K562 (cell line): ENCODE measurements around the gene SOS1. TPM values are rescaled to one million over a fixed set of nuclear protein-coding genes. Genes with fewer than 3 reads are reported as not detected.
A peak's percentile ranks its signal among the peaks of the same experiment; 100 is the strongest.
"Not testable (repeated sequence)": the region's sequence is repeated elsewhere in the genome, so short reads cannot be mapped to it uniquely, and the experiment has no call there.

Source experiments
- ATAC-seq: fragments of 200-7000 bp; cut with Tn5 transposase; 3 replicates; pipeline ENCODE4 v1.9.1; 2020; ENCODE audit warnings: moderate library complexity
- BruUV-seq: library from RNA; stranded (reverse); fragments of 400-500 nt; replicated peaks from 2 replicates; lab custom pipeline; 2021; lab: Mats Ljungman, UMichigan
- CTCF ChIA-PET: fragments of 300-600 bp; formaldehyde crosslinking; extraction: SDS; loops from one replicate; lab custom pipeline; 2021; ENCODE audit warnings: low intra/inter-chr PET ratio; lab: Yijun Ruan, JAX
- POLR2A ChIA-PET: fragments of 300-600, 350-650 bp; sonication (Branson Sonifier 250); formaldehyde crosslinking; extraction: SDS; loops from one replicate; lab custom pipeline; 2021; ENCODE audit warnings: antibody characterized with exemption, inconsistent platforms; lab: Yijun Ruan, JAX
- DNase-seq, 4 experiments: peaks; one replicate each; pipeline versions ENCODE4 v3.0.0 to v3.0.0-alpha.2; 2011 to 2018; ENCODE audit warnings: low spot score in 3 of 4, mixed read lengths in 3 of 4; ENCODE audit errors: extremely low read depth in 1 of 4
- FAIRE-seq: peaks from 2 replicates; lab custom pipeline; 2011; peaks lifted over from hg19 to GRCh38; lab: Jason Lieb, UNC
- H2AFZ ChIP-seq: 2 replicates; pipeline ENCODE4 v1.6.0; 2011; ENCODE audit warnings: low read depth, low read length, control low read depth, inconsistent platforms
- H3K27ac ChIP-seq: fragments of 200-600 bp; 3 replicates; pipeline ENCODE4 v1.8.0; 2011; ENCODE audit warnings: low read depth, mild to moderate bottlenecking, control low read depth, inconsistent platforms, low read length, moderate library complexity, mixed read lengths; ENCODE audit errors: extremely low read depth
- H3K27me3 ChIP-seq, 2 experiments: fragments of 300-600 bp in 1 of 2; 2 replicates in 1 of 2; 3 replicates in 1 of 2; pipeline versions ENCODE4 v1.6.0 to v1.8.0; 2011; ENCODE audit warnings: inconsistent platforms in 2 of 2, low read length in 2 of 2, mild to moderate bottlenecking in 1 of 2, mixed read lengths in 1 of 2, moderate library complexity in 1 of 2; ENCODE audit not compliant: control insufficient read depth in 2 of 2, insufficient read depth in 2 of 2
- H3K36me3 ChIP-seq: fragments of 300-600 bp; 3 replicates; pipeline ENCODE4 v1.8.0; 2011; ENCODE audit warnings: mild to moderate bottlenecking, low read length, inconsistent platforms; ENCODE audit not compliant: control insufficient read depth, insufficient read depth
- H3K4me1 ChIP-seq, 2 experiments: fragments of 200-600 bp in 1 of 2; replicated peaks in 1 of 2; 2 replicates in 1 of 2; 3 replicates in 1 of 2; pipeline versions ENCODE4 v1.5.1 to v1.8.0; 2011; ENCODE audit warnings: inconsistent platforms in 2 of 2, low read length in 2 of 2, mild to moderate bottlenecking in 1 of 2, mixed read lengths in 1 of 2, moderate library complexity in 1 of 2; ENCODE audit not compliant: control insufficient read depth in 2 of 2, insufficient read depth in 2 of 2
- H3K4me2 ChIP-seq: 2 replicates; pipeline ENCODE4 v1.6.1; 2011; ENCODE audit warnings: low read length, control low read depth, inconsistent platforms, mixed read lengths; ENCODE audit not compliant: insufficient read depth
- H3K4me3 ChIP-seq: fragments of 200-600 bp; sonication (generic), shearing (Covaris generic); 2 replicates; pipeline ENCODE4 v1.5.1; 2016; ENCODE audit warnings: control low read depth, inconsistent platforms
- H3K79me2 ChIP-seq: fragments of 200-600 bp; 3 replicates; pipeline ENCODE4 v1.8.0; 2011; ENCODE audit warnings: low read length, inconsistent platforms; ENCODE audit not compliant: control insufficient read depth, insufficient read depth
- H3K9ac ChIP-seq, 2 experiments: 2 replicates each; pipeline versions ENCODE4 v1.6.0 to v1.6.1; 2011; ENCODE audit warnings: low read depth in 2 of 2, low read length in 2 of 2, control low read depth in 1 of 2, inconsistent platforms in 1 of 2, mild to moderate bottlenecking in 1 of 2, mixed read lengths in 1 of 2; ENCODE audit not compliant: insufficient read depth in 1 of 2
- H3K9me1 ChIP-seq: one replicate; pipeline ENCODE4 v1.6.0; 2011; ENCODE audit warnings: inconsistent platforms, mild to moderate bottlenecking, low read length, moderate library complexity; ENCODE audit not compliant: control insufficient read depth, insufficient read depth
- H3K9me3 ChIP-seq: replicated peaks from 2 replicates; pipeline ENCODE4 v1.5.1; 2011; ENCODE audit warnings: low read depth, low read length, inconsistent platforms; ENCODE audit not compliant: control insufficient read depth, insufficient read depth
- H4K20me1 ChIP-seq: replicated peaks from 2 replicates; pipeline ENCODE4 v1.6.1; 2011; ENCODE audit warnings: low read length, inconsistent platforms, mixed read lengths; ENCODE audit not compliant: control insufficient read depth, insufficient read depth
- CBFA2T3 ChIP-seq: fragments of 450-650 bp; IDR thresholded peaks from 2 replicates; pipeline ENCODE4 v1.6.1; 2017
- FOXP4 ChIP-seq: sonication (generic); formaldehyde crosslinking; IDR thresholded peaks from 2 replicates; pipeline ENCODE4 v1.8.0; 2022; ENCODE audit warnings: mild to moderate bottlenecking, missing genetic modification reagents, borderline replicate concordance
- TFE3 ChIP-seq: fragments of 450-650 bp; formaldehyde crosslinking; IDR thresholded peaks from 2 replicates; pipeline ENCODE4 v1.4.0; 2020; ENCODE audit warnings: mild to moderate bottlenecking, mixed read lengths
- ZNF609 ChIP-seq: sonication (generic); formaldehyde crosslinking; IDR thresholded peaks from 2 replicates; pipeline ENCODE4 v1.8.1; 2023; ENCODE audit warnings: missing genetic modification reagents, mild to moderate bottlenecking, borderline replicate concordance
- WGBS: fragments of 100-300 bp; shearing (Covaris generic); methylation state at CpG from one replicate; pipeline ENCODE4 v1.1.6; 2016; ENCODE audit warnings: low coverage, mixed read lengths; ENCODE audit not compliant: insufficient coverage; ENCODE audit errors: missing lambda C conversion rate; 5-methylcytosine and 5-hydroxymethylcytosine counted together
- in situ Hi-C: fragments of 300-500 bp; cut with MboI; formaldehyde crosslinking; loops from 4 replicates; pipeline ENCODE4 v1.15.0; 2018; ENCODE audit warnings: inconsistent platforms, mixed read lengths
- intact Hi-C: fragments of 100-400 bp; cut with micrococcal nuclease; formaldehyde crosslinking; loops from 2 replicates; pipeline ENCODE4 v1.14.2; 2022
- polyA plus RNA-seq, 8 experiments: library from polyadenylated mRNA; depleted of rRNA in 4 of 8; stranded (reverse) in 5 of 8; unstranded in 3 of 8; fragments of >200 nt; fragmentation: Nextera tagmentation in 2 of 8; fragmentation: Illumina TruSeq in 1 of 8; extraction: Ambion mirVana in 2 of 8; extraction: Trizol in 1 of 8; gene quantifications; 2 replicates each; pipeline versions ENCODE4 v1.2.1 to v1.2.3, GENCODE V29; 2011 to 2014; ENCODE audit warnings: inconsistent platforms in 1 of 8, missing spikeins in 1 of 8
- total RNA-seq, 7 experiments: library from RNA; depleted of rRNA in 6 of 7; stranded (reverse); fragments of >200 nt in 6 of 7; fragmentation: Illumina TruSeq in 2 of 7; extraction: Trizol in 2 of 7; gene quantifications; 2 replicates each; pipeline versions ENCODE4 v1.2.1 to v1.2.3, GENCODE V29; 2011 to 2021; ENCODE audit warnings: low replicate concordance in 1 of 7

The SOS1 gene
- total and polyA plus RNA-seq, 9 of the 15 experiments (the other 6 are each of a cell fraction or from before 2014, with no cell fraction given) = 2.5 to 27.1 (median 16.3) TPM

DNA sequence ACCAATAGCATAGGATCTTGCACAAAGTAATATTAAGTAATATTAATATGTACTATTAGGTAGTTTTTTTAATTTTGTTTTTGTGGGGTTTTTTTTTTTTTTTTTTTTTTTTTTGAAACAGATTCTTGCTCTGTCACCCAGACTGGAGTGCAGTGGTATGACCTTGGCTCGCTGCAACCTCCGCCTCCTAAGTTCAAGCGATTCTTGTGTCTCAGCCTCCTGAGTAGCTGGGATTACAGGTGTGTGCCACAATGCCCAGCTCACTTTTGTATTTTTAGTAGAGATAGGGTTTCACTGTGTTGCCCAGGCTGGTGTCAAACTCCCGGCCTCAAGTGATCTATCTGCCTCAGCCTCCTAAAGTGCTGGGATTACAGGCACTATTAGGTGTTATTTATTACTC, 34.7 kb upstream of the SOS1 start:
- BruUV-seq, H3K27ac ChIP-seq, H4K20me1 ChIP-seq, H3K4me1 ChIP-seq, H3K4me2 ChIP-seq, DNase-seq, ATAC-seq, H3K9ac ChIP-seq, H3K27me3 ChIP-seq, H3K9me1 ChIP-seq, H3K79me2 ChIP-seq, in situ Hi-C loops, H3K36me3 ChIP-seq, FAIRE-seq, intact Hi-C loops, H2AFZ ChIP-seq, H3K4me3 ChIP-seq, H3K9me3 ChIP-seq: not testable (repeated sequence)
- ChIA-PET POLR2A (interaction anchor here (0.6 kb wide), 1 partner anchor 18 kb away, joined by 3 read pairs; no protein-coding TSS in a partner anchor), CTCF (interaction anchor here (0.6 kb wide), 2 partner anchors 19 to 717 kb away, joined by 3 to 6 read pairs; no protein-coding TSS in a partner anchor)
- WGBS = 83% methylated on average over 4 of the region's 4 CpGs

GRCh38 chr2:39154944-39155343, 34.1 kb upstream of the SOS1 start:
- H3K79me2 ChIP-seq = no peaks in the 10 kb centered on the region
- no TSS peak for BruUV-seq
- no peaks in the 10 kb centered on the region for H4K20me1 ChIP-seq
- H2AFZ ChIP-seq = peak overlapping the region; percentile 77
- no peak for FAIRE-seq
- H3K9me1 ChIP-seq = no peaks in the 10 kb centered on the region
- in situ Hi-C loops (no loop called here), intact Hi-C loops (no loop called here)
- peaks cover 13% of the 10 kb centered on the region in 2 experiments; a peak in 4 of 5 replicates for H3K4me1 ChIP-seq
- no peaks in the 10 kb centered on the region for H3K27me3 ChIP-seq
- POLR2A ChIA-PET = interaction anchor here (0.6 kb wide), 2 partner anchors 18 to 42 kb away, joined by 3 read pairs; no protein-coding TSS in a partner anchor
- no peaks in the 10 kb centered on the region; the same call in 1 of the 2 replicates for H3K9me3 ChIP-seq
- H3K4me2 ChIP-seq = peak overlapping the region; percentile 28; the same call in 1 of the 2 replicates
- no peaks in the 10 kb centered on the region for H3K36me3 ChIP-seq
- no peak overlapping the region for H3K27ac ChIP-seq
- no peak overlapping the region; a peak in 1 of 4 replicates for H3K9ac ChIP-seq
- CTCF ChIA-PET = interaction anchor here (0.6 kb wide), 1 partner anchor 717 kb away, joined by 6 read pairs; no protein-coding TSS in a partner anchor
- H3K4me3 ChIP-seq = no peak overlapping the region
- WGBS = 45% methylated on average over 3 of the region's 3 CpGs
- DNase-seq = peak in 1 of 4 experiments; percentile 56
- ATAC-seq = peak; percentile 75
- TF ChIP-seq CBFA2T3 (no peak), TFE3 (CRISPR knock-in tag) (peak; percentile 77), ZNF609 (CRISPR knock-in tag) (no peak), FOXP4 (no peak)
